ENCODE results near the gene CBARP.

Gene CBARP

GRCh38 chr19:1214862-1215731 lies 22.7 kb downstream of the CBARP start:
- H3K4me1 ChIP-seq (ENCODE audit: control insufficient read depth, insufficient read depth, low read length), result peaks cover 12% of the 10 kb centered on the region; the same call in 1 of the 2 replicates
- peaks cover 14 to 31% of the 10 kb centered on the region in 2 experiments; a peak in 2 of 3 replicates for H3K36me3 ChIP-seq (ENCODE audit: control insufficient read depth in 2 of 2, insufficient read depth in 1 of 2, low read length in 2 of 2)
- POLR2A ChIA-PET, result interaction anchor here (0.7 to 0.8 kb wide), 2 partner anchors 54 to 91 kb away, joined by 4 to 8 read pairs; partner anchors contain the start of gene CIRBP
- CTCF ChIA-PET, result interaction anchor here (0.6 to 2.2 kb wide), 4 partner anchors 7 to 178 kb away, joined by 3 to 8 read pairs (median 4); no protein-coding TSS in a partner anchor
- no peak overlapping the region for H3K4me3 ChIP-seq (ENCODE audit: low read depth, low read length)
- H3K27ac ChIP-seq (ENCODE audit: extremely low read depth, low read depth, low read length), result peak overlapping the region; percentile 17
- H3K9me3 ChIP-seq (ENCODE audit: control insufficient read depth, insufficient read depth, low read depth, low read length), result no peaks in the 10 kb centered on the region
- TF ChIP-seq MZF1 (tag by site-specific recombination; IDR thresholded peaks at IDR 0.05; ENCODE audit: borderline replicate concordance), result no peak
- TF ChIP-seq ZBTB21 (tag by site-specific recombination; IDR thresholded peaks at IDR 0.05), result no peak
- no peak for TF ChIP-seq ZNF830 (tag by site-specific recombination; IDR thresholded peaks at IDR 0.05; ENCODE audit: low read depth)
- no peak for TF ChIP-seq ZNF561 (tag by site-specific recombination; IDR thresholded peaks at IDR 0.05; ENCODE audit: borderline replicate concordance)
- TF ChIP-seq ZNF354C (tag by site-specific recombination; IDR thresholded peaks at IDR 0.05; ENCODE audit: borderline replicate concordance, low read depth), result no peak
- TF ChIP-seq, protein P1, sequence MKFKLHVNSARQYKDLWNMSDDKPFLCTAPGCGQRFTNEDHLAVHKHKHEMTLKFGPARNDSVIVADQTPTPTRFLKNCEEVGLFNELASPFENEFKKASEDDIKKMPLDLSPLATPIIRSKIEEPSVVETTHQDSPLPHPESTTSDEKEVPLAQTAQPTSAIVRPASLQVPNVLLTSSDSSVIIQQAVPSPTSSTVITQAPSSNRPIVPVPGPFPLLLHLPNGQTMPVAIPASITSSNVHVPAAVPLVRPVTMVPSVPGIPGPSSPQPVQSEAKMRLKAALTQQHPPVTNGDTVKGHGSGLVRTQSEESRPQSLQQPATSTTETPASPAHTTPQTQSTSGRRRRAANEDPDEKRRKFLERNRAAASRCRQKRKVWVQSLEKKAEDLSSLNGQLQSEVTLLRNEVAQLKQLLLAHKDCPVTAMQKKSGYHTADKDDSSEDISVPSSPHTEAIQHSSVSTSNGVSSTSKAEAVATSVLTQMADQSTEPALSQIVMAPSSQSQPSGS (tag by site-specific recombination; IDR thresholded peaks at IDR 0.05; ENCODE audit: low read depth), result no peak
- TF ChIP-seq ZNF600 (tag by site-specific recombination; IDR thresholded peaks at IDR 0.05), result 0 out of 2 replicates have a peak, but pooled peaks have one; percentile 13
- TF ChIP-seq ZBTB49 (tag by site-specific recombination; IDR thresholded peaks at IDR 0.05; ENCODE audit: low read depth), result no peak
- TF ChIP-seq ZNF10 (tag by site-specific recombination; IDR thresholded peaks at IDR 0.05), result peak; percentile 46; the same call in 1 of the 2 replicates
- no peak for TF ChIP-seq ZNF530 (tag by site-specific recombination; IDR thresholded peaks at IDR 0.05; ENCODE audit: low read depth)
- peak; percentile 58; the same call in 1 of the 2 replicates for TF ChIP-seq ZBTB48 (tag by site-specific recombination; IDR thresholded peaks at IDR 0.05)
- TF ChIP-seq ZBTB11 (tag by site-specific recombination; conservative IDR thresholded peaks at IDR 0.05; ENCODE audit: low read depth), result peak; percentile 90
- no peak for TF ChIP-seq ZNF555 (tag by site-specific recombination; conservative IDR thresholded peaks at IDR 0.05)
- TF ChIP-seq ZNF132 (tag by site-specific recombination; IDR thresholded peaks at IDR 0.05; ENCODE audit: borderline replicate concordance), result no peak
- no peak; the same call in 1 of the 2 replicates for TF ChIP-seq OSR2 (tag by site-specific recombination; IDR thresholded peaks at IDR 0.05)
- TF ChIP-seq ZNF391 (tag by site-specific recombination; IDR thresholded peaks at IDR 0.05; ENCODE audit: borderline replicate concordance, low read depth), result no peak
- TF ChIP-seq ZBTB8A (tag by site-specific recombination; IDR thresholded peaks at IDR 0.05), result 0 out of 2 replicates have a peak, but pooled peaks have one; percentile 31

Measured in HEK293 (cell line).